Endothelial cell of umbilical vein (primary cell): Measurements from ENCODE around the gene RIMS4.

ENCODE experiments used
- CTCF ChIP-seq, 2 donors: IDR thresholded peaks; 1 replicate in 1 of 2; 2 replicates in 1 of 2; pipeline ENCODE4 v1.5.1; 2011; ENCODE audit warnings: low read length in 2 of 2, mild to moderate bottlenecking in 2 of 2, moderate library complexity in 2 of 2, control low read depth in 1 of 2, inconsistent platforms in 1 of 2, low read depth in 1 of 2; ENCODE audit not compliant: insufficient read depth in 1 of 2; ENCODE audit errors: extremely low read depth in 1 of 2
- EZH2 ChIP-seq: IDR thresholded peaks from 2 replicates; pipeline ENCODE4 v1.6.1; 2012; ENCODE audit warnings: borderline replicate concordance, low read depth, mild to moderate bottlenecking, moderate library complexity, low read length, inconsistent platforms; ENCODE audit not compliant: severe bottlenecking
- MAX ChIP-seq: IDR thresholded peaks from 2 replicates; pipeline ENCODE4 v1.6.1; 2011; ENCODE audit not compliant: insufficient read depth, insufficient read length
- POLR2A ChIP-seq: IDR thresholded peaks from 2 replicates; pipeline ENCODE4 v1.6.1; 2012; ENCODE audit warnings: low read depth, mild to moderate bottlenecking, control low read depth, low read length
- POLR2AphosphoS5 ChIP-seq: IDR thresholded peaks from 2 replicates; pipeline ENCODE4 v1.6.1; 2012; ENCODE audit warnings: low read depth, mild to moderate bottlenecking, control low read depth, low read length, moderate library complexity; ENCODE audit not compliant: insufficient read depth

DNA sequence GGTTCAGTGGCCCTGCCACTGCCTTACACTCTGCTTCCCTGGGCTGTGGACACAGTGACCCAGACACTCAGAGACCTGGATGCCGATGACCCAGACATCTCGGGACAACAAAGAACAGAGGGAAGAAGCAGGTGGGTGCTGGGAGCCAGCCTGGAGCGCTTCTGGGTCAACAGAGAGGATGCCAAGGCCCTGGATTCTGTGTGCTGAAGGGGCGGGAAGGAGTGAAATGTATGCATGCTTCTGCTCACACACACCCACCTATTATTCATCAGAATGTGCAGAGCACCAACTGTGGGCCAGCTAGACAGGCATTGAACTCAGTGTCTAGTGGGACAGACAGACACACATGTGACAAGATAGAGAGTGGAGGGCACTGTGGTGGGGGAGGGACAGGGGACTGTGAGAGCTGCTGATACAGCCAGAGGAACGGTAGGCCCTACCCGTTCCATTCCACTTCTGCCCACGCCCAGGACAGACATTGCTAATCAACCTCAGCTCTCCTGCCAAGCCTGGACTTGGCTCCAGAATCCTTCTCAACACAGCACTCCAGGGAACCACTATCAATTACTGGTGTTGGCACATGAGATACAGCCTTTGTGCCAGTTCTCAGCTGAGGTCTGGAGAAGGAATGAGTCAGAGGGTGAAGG lies 44.5 kb downstream of the RIMS4 start:
- TF ChIP-seq CTCF (IDR thresholded peaks at IDR 0.05; ENCODE audit: extremely low read depth in 1 of 2, insufficient read depth in 1 of 2, low read depth in 1 of 2, low read length in 2 of 2) (no peak), POLR2AphosphoS5 (no peak), EZH2 (no peak), MAX (no peak), POLR2A (no peak)
